HS-27A (cell line): Measurements from ENCODE around the gene LYPD5.

ENCODE experiments used
- DNase-seq: peaks from one replicate; pipeline ENCODE4 v3.0.0-alpha.2; 2012; ENCODE audit warnings: low read depth, missing footprints

The LYPD5 gene

GRCh38 chr19:43751466-43752220, 50.6 kb downstream of the LYPD5 start:
- no peak for DNase-seq

GRCh38 chr19:43749898-43750297, 52.3 kb downstream of the LYPD5 start:
- no peak for DNase-seq

DNA sequence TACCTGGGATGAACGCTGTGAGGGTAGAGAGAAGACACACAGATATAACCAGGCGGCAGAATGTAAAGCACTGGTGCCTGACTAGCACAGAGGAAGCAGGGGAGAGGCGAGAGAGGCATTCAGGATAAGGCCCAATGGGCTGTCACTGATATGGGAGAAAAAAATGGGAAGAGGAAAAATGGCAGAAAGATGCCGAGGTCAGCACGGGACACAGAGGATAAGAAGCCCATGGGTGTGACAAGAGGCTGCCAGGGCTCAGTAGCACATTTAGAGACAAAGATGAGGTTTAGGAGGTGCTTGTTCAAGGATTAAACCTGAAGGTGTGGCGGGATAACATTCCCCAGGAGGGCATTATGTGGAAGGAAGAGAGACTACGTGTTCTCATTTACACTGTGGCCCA, 53.1 kb downstream of the LYPD5 start:
- DNase-seq, result no peak

GRCh38 chr19:43748685-43749084, 53.6 kb downstream of the LYPD5 start:
- no peak for DNase-seq

GRCh38 chr19:43748205-43748594, 54.0 kb downstream of the LYPD5 start:
- DNase-seq, result no peak

DNA sequence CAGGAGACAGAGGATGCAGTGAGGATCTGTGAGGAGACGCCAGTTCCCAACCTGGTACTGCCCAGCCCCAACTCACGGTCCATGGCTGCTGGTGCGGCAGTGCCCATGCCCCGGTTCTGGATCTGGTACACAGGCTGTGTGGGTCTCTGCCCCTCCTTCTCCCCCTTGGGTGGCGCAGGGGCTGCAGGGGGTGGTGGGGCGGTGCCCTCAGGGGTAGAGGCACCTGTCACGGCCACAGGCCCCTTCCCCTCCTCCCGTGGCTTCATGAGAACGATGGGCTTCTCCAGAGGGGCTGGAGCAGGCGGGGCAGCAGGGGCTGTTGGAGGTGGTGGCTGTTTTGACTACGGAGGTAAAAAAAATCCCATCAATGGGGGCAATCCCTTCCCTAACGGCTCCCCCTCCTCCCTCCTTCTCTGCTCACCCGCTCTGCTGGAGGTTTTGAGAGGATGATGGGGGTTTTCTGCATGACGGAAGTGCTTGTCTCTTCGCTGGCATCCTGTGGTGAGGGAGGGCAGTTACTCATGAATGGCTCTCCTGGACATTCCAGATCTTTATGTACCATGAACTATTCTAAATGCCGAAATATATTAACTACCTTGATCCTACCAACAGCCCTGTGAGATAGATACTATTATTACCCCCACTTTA, 54.6 kb downstream of the LYPD5 start:
- DNase-seq, result no peak
